ENCODE results near the gene ZNF35.

DNA sequence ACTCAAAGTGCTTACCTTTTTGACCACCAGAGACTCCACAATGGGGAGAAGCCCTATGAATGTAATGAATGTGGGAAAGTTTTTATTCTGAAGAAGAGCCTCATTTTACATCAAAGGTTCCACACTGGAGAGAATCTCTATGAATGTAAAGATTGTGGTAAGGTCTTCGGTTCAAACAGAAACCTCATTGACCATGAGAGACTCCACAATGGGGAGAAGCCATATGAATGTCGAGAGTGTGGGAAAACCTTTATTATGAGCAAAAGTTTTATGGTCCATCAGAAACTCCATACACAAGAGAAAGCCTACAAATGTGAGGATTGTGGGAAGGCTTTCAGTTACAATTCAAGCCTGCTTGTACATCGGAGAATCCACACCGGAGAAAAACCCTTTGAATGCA lies 5.5 kb upstream of the ZNF35 start:
- no peak for TF ChIP-seq JUNB (IDR thresholded peaks at IDR 0.05)
- TF ChIP-seq POLR2AphosphoS5 (IDR thresholded peaks at IDR 0.05; ENCODE audit: low read length): no peak
- TF ChIP-seq CHD1 (IDR thresholded peaks at IDR 0.05; ENCODE audit: low read depth, low read length): no peak
- TF ChIP-seq, protein P1, sequence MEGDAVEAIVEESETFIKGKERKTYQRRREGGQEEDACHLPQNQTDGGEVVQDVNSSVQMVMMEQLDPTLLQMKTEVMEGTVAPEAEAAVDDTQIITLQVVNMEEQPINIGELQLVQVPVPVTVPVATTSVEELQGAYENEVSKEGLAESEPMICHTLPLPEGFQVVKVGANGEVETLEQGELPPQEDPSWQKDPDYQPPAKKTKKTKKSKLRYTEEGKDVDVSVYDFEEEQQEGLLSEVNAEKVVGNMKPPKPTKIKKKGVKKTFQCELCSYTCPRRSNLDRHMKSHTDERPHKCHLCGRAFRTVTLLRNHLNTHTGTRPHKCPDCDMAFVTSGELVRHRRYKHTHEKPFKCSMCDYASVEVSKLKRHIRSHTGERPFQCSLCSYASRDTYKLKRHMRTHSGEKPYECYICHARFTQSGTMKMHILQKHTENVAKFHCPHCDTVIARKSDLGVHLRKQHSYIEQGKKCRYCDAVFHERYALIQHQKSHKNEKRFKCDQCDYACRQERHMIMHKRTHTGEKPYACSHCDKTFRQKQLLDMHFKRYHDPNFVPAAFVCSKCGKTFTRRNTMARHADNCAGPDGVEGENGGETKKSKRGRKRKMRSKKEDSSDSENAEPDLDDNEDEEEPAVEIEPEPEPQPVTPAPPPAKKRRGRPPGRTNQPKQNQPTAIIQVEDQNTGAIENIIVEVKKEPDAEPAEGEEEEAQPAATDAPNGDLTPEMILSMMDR (IDR thresholded peaks at IDR 0.05 in 2 of 3, conservative IDR thresholded peaks at IDR 0.05 in 1 of 3; ENCODE audit: control insufficient read depth in 2 of 3, extremely low read depth in 1 of 3, insufficient read depth in 1 of 3, low read depth in 3 of 3, low read length in 3 of 3): no peak
